ENCODE measurements around the gene ABHD2.

DNA sequence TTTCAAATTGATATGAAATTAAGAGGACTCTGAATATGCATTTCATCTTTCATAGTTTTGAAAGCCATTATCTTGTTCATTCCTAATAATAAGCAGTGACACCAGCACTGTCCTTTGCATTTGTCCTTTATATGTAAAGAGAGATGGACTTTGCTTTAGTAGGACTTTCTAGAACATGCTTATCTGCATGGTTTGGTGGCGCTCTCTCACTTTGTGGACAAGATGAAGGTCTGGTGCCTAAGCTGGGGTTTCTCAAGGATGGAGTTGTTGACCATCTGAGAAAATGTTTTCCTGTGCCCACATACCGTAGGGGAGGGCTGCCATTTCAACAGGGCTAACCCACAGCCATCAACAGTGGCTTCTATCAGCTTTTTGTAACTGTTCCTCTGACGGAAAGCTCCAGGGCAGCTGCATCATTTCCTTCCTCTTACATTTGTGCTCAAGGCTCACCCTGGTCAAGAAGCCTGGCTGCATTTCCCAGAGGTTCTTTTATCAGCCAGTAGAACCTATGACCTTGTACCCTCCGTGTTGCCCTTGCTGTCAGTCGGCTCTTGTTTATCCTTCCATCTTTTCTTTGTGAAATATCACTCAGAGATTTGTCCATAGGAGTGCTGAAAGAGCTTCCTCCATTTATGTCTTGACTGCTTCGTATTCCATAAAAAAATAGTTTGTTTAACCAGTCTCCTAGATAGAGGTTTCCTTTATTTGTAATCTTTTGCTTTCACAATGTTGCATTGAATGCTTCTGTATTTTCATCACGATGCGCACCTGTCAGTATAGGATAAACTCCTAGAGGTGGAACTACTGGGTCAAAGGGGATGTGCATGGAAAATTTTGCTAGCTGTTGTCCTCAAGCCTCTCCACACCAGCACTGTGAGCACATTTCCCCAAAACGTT, 44.6 kb downstream of the ABHD2 start:
- TF ChIP-seq POLR2A (IDR thresholded peaks at IDR 0.05) = peak in 1 of 4 donors; percentile 31
- no peak for TF ChIP-seq CTCF (IDR thresholded peaks at IDR 0.05)
- peak; percentile 70 to 82 for TF ChIP-seq POLR2AphosphoS5 (IDR thresholded peaks at IDR 0.05)
- TF ChIP-seq EP300 (IDR thresholded peaks at IDR 0.05) = peak in 3 of 4 donors; percentile 21 to 82 (median 67)

Data from upper lobe of left lung (tissue), 4 donors.